Measurements from ENCODE around the gene MLLT6.
"Not testable (repeated sequence)": the region's sequence is repeated elsewhere in the genome, so short reads cannot be mapped to it uniquely, and the experiment has no call there.

Gene MLLT6

DNA sequence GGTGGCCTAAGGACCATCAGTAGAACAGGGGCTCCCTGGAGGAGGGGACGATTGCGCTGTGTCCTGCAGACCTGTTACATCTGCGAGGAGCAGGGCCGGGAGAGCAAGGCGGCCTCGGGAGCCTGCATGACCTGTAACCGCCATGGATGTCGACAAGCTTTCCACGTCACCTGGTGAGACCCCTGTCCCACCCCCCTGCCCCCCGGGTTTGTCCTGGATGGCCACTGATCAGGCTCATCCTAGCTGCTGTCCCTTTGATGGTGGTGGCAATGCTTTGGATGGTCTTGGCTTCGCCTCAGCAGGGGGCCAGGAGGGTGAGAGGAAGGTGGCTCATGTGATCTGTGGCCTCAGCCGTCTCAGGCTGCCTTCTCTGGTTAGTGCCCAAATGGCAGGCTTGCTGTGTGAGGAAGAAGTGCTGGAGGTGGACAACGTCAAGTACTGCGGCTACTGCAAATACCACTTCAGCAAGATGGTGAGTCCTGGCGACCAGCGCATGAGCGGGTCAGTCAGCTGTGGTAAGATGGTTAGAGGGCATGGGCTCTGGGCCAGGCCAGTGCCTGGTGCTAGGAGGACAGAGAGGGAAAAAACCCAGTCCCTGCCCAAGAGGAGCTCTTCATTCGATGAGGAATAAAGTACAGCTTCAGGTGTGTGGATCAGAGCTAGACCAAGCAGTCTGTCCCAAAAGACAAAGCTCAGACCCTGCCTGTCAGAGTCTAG is 4.2 kb downstream of the MLLT6 start:
- DNase-seq = no peak

DNA sequence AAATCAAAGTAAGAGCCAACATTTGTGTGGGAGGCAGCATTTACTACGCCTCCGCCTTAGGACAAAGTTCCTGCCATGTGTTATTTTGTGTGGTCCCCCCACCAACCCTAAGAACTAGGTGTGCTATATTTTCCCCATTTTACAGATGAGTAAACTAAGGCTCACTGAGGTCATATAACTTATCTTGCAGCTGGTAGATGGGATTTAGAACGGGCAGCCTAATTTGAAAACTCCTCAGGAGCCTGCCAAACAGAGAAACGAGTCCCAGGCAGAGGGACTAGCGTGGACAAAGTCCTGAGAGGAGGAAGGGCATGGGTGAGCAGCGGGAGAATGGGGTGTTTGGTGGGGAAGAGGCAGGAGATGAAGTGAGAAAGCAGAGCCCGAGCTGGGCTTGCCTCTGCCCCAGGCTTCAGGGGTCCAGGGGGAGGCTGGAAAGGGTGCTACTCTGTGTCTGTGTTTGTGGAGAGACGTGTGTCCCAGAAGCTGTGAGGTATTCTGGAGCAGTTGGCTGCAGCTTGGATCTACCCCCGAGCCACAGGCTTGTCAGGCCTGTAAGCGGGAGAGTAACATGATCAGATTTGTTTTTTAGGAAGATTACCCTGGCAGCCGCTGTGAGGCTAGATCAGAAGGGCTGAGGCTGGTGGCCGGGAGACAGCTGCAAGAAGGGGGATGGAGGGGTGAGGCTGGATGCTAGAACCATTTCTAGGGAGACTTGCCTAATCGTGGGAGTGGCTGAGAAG is 5.0 kb downstream of the MLLT6 start:
- DNase-seq = no peak

DNA sequence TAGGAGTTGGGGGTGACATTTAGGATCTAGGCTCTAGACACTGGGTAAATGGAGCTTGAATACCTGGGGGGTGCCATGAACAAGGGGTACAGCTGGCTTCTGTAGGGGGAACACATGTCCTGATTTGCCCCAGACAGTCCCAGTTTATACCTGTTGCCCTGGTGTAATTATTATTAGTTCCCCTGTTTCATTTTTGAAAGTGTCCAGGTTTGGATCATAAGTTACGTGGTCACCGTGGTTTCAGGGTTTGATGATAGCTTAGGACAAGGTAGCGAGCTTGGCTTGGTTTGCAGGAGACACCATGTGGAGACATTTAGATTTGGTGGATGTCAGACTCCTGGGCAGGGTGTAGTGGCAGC is 5.5 kb downstream of the MLLT6 start:
- DNase-seq = no peak

DNA sequence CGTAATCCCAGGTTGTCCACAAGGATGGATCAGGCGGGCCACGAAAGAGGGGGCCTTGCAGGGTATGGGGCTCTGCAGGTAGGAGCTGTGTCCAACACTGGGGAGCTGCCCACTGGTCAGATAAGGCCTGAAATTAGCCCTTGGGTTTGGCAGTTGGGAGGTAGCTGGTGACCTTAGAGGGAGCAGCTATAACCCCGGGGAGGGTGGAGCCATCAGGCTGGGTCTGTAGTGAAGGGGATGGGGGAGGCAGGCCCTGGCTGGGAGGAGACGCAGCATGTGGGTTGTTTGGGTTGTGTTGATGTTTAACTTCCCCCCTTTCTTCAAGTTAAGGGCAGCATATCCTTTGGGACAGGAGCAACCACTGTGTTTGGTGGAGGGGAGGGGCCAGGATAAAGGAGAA is 5.9 kb downstream of the MLLT6 start:
- DNase-seq = no peak

DNA sequence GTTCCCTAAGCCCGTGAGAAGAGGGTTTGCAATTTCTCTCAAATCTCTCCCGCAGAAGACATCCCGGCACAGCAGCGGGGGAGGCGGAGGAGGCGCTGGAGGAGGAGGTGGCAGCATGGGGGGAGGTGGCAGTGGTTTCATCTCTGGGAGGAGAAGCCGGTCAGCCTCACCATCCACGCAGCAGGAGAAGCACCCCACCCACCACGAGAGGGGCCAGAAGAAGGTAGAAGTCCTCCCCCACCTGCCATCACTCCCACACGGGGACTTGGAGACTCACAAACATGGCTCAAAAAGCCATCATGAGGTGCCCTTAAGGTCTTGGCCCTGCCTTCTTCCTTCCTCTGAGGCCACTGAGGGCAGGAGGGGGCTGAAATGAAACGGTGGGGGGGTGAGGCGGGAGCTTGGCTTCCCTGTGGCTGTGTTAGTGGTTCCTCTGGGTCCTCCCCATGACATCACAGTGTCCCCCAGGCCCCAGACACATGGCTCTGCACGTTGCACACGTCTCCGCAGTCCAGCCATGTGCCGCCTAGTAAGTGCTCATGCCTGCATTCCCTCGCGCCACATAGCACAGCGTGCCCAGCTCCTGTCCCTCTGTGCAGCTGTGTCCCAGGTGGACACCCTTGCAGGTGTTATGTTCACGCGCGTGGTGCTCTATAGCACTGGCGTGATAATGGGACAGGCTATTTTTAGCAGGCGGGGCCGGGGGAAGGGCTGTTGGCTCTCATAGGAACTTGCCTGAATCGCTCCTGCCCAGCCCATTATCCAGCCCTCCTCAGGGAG is 6.9 kb downstream of the MLLT6 start:
- DNase-seq = no peak

DNA sequence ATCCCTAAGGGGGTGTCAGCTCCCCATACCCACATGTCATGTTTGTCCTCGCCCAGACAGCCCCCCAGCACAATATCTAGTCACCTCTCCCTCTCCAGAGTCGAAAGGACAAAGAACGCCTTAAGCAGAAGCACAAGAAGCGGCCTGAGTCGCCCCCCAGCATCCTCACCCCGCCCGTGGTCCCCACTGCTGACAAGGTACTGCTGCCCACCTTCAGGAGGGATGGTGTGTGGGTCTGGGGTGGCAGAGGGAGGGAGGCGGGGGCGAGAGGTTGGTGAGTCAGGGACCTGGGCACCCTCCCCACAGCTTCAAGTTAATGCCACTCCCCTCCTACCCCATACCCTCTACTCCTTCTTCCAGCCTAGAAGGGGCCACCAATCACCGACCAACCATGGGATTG is 7.5 kb downstream of the MLLT6 start:
- no peak for DNase-seq

DNA sequence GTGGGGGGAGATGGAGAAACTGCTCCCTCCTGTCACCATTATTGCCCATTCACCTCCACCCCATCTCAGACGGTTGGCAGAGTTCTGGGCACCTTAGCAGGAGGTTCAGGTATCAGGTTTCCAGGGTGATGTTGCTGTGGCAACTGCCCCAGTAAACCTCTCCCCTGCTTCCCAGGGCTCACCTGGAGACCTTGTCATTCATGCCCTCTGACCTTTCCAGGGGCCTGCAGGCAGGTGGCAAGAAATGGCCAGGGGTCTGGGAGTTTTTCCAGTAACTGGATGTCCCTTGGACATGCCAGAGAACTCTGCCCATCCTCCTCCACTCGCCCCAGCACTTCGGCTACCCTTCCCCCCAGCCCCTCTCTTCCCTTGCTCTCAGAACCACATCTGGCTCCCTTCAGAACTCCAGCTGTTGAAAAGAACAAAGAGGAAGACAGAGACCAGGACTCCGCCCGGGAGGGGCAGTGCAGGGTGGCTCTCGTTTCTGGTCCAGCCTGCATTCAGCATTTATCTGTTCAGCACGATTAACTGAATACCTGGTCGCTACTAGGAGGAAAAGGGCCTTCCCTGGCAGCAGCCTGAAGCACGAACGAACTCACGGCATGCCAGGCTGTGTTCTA is 8.5 kb downstream of the MLLT6 start:
- DNase-seq = no peak

DNA sequence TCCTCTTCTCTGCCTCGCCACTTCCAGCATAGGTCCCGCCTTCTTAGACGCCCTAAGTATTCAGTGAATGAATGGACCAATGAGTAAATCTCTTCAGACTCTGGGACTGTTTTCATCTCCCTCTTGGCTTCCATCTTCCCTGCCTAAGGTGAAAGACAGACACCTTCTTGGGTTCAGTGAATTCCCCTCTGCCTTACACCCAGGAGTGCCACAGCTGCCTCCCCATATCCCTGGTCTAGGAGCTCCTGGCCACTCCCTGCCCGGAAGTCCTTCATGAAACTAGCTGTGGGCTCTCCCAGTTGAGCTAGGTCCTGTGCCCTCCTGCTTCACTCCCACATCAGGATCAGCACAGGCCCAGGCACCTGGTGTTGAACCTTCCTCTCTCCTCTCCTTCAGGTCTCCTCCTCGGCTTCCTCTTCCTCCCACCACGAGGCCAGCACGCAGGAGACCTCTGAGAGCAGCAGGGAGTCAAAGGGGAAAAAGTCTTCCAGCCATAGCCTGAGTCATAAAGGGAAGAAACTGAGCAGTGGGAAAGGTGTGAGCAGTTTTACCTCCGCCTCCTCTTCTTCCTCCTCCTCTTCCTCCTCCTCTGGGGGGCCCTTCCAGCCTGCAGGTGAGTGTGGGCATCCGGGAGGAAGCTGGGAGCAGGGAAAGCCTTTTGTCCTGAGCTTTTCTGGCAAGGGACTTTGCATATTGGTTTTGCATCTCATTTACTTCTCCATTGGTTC is 10.3 kb downstream of the MLLT6 start:
- DNase-seq = no peak

DNA sequence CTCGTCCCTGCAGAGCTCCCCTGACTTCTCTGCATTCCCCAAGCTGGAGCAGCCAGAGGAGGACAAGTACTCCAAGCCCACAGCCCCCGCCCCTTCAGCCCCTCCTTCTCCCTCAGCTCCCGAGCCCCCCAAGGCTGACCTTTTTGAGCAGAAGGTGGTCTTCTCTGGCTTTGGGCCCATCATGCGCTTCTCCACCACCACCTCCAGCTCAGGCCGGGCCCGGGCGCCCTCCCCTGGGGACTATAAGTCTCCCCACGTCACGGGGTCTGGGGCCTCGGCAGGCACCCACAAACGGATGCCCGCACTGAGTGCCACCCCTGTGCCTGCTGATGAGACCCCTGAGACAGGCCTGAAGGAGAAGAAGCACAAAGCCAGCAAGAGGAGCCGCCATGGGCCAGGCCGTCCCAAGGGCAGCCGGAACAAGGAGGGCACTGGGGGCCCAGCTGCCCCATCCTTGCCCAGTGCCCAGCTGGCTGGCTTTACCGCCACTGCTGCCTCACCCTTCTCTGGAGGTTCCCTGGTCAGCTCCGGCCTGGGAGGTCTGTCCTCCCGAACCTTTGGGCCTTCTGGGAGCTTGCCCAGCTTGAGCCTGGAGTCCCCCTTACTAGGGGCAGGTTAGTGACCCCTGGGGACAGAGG is 11.4 kb downstream of the MLLT6 start:
- no peak for DNase-seq

DNA sequence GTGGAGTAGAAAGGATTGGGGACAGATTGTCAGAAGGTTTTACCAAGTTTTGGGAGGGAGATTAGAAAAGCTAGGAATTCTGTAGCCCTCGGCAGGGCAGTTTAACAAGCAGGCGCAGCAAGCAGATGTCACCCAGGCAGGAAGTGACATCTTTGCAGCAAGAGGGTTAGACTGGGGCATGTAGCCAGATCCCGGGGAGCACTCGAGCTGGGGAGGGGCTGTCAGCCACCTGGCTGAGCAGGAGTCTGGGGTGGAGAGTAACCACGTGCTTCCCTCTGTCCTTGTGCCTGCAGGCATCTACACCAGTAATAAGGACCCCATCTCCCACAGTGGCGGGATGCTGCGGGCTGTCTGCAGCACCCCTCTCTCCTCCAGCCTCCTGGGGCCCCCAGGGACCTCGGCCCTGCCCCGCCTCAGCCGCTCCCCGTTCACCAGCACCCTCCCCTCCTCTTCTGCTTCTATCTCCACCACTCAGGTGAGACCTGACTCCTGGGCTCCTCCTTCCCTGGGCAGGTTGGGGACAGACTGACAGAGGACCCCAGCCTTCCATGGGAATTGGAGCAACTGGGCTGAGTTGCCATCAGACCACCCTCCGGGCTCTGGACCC is 12.2 kb downstream of the MLLT6 start:
- peak; percentile 49 for DNase-seq

DNA sequence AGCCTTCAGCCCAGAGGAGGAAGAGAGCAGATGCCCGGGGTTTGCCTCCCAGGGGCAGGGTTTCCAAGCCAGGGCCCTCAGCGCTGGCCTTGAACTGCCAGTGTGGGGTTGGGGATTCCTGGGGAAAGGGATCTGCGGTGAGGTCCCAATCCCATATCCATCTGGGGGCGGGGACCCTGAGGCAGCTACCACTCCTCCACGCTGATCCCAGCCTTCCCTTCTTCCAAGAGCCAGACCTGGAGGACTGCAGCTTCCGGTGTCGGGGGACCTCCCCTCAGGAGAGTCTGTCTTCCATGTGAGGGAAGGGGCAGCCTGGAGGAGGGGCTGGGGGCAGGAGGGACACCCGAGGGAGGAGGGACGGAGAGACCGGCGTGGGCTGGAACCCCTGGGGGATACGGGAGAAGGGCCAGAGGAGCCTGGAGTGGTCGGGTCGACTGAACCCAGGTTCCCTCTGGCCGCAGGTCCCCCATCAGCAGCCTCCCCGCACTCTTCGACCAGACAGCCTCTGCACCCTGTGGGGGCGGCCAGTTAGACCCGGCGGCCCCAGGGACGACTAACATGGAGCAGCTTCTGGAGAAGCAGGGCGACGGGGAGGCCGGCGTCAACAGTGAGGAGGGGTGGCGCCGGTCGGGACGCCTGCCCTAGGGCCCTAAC is 14.3 kb downstream of the MLLT6 start:
- no peak for DNase-seq

DNA sequence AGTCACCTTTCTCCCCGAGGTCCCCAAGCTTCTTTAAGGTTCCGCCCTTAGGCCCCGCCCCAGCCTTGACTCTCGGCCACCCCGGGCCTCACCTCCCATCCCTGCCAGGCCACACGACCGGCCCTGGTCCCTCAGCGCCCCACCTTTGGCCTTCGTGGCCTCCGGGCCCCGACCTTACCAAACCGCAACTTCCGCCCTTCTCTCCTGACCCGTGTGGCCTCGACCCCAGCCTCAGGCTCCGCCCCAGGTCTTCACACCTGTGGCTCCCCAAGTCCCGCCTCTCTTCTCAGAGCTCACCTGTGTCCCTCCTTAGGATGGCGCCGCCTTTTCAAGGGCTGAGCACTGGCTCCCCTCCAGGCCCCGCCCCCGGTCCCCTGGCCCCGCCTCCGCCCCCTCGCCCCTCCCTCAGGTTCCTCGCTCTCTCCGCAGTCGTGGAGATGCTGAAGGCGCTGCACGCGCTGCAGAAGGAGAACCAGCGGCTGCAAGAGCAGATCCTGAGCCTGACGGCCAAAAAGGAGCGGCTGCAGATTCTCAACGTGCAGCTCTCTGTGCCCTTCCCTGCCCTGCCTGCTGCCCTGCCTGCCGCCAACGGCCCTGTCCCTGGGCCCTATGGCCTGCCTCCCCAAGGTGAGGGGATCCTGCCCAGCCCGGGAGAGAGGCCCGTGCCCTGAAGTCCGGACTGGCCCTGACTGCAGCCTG is 15.0 kb downstream of the MLLT6 start:
- no peak for DNase-seq

DNA sequence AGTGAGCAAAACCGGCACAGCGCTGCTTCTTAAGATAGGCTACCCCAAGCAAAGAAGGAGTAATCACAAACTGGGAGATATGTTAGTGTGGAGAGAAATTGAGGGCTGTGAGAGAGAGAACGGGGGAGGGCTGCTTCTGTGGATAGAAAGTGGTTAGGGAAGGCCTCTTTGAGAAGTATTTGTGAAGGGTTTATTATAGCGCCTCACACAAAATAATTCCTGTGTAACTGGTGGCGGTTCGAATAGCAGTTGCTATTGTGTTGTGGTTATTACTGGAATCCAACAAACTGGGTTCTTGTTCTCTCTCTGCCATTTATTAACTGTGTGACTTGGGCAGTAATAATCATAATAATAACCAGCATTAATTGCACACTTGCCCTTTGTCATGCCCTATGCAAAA is 15.9 kb downstream of the MLLT6 start:
- DNase-seq = no peak

DNA sequence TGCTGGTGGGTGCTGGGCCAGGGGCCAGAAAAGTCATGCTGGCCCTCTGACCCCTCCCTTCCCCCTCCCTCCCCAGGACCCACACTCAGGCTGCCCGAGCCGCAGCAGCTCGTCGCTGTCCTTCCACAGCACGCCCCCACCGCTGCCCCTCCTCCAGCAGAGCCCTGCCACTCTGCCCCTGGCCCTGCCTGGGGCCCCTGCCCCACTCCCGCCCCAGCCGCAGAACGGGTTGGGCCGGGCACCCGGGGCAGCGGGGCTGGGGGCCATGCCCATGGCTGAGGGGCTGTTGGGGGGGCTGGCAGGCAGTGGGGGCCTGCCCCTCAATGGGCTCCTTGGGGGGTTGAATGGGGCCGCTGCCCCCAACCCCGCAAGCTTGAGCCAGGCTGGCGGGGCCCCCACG is 16.7 kb downstream of the MLLT6 start:
- DNase-seq = no peak

DNA sequence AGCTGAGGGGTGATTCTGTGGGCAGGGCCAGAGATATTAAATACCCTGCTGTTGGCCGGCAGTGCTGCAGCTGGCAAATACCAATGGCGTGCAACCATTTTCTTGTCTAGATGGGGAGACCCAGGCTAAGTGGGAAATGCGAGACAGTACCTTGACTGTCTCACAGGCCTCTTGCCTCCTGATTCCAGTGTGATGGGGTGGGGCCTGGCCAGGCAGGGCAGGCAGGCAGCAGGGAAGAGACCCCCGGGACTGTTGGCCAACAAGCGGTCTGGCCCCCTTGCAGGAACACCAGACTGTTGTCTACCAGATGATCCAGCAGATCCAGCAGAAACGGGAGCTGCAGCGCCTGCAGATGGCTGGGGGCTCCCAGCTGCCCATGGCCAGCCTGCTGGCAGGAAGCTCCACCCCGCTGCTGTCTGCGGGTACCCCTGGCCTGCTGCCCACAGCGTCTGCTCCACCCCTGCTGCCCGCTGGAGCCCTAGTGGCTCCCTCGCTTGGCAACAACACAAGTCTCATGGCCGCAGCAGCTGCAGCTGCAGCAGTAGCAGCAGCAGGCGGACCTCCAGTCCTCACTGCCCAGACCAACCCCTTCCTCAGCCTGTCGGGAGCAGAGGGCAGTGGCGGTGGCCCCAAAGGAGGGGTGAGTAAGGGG is 19.4 kb downstream of the MLLT6 start:
- peak; percentile 28 for DNase-seq

DNA sequence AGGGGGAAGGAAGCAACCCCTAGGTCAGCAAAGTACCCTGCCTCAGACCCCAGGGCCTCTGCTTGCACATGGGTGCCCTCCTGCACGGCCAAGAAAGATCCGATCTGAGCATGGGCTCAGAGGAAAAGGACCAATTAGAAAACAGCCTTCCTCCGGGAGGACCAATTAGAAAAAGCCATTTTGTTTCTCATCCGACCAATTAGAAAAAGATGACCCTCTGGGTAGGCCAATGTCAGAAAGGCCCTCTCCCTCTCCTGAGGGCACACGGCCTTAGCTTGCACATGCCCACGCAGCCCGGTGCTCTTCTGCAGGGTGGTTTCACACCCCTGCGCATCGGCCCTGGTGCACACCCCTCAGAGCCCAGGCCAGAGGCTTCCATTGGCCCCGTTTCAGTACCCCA is 20.0 kb downstream of the MLLT6 start:
- no peak for DNase-seq

DNA sequence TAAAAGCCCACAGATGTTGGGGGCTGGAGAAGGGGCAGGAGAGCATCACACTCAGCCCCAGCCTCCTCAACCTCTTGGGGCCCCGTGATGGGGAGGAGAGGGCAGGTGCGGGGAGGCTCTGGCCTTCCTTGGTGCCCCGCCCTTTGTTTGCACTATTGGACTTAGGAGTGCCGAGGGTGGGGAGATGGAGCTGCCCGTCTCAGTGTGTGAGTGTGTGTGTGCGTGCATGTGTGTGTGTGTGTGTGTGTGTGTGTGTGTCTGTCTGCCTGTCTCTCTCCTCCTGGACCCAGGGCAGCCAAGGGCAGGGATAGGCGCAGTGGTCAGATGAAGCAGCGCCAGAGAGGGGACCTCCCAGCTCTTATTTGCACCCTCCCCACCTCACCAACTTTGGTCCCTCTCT is 21.1 kb downstream of the MLLT6 start:
- DNase-seq = not testable (repeated sequence)

DNA sequence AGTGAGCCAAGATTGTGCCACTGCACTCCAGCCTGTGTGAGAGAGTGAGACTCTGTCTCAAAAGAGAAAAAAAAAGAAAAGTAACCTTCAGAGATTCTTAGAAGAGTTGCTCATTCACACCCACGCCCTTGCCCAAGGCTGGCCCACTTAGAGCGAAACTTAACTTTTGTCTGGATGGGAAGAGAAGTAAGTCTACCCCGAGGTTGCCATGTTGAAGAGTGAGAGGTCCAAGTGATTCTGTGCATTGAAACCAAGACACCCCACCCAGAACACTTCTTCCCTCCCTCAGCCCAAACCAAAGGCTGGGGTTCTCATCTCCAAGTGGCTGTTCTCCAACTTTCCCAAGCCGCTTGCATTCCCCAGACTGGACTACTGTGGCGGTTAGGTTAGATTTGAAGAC is 22.7 kb downstream of the MLLT6 start:
- DNase-seq = no peak

DNA sequence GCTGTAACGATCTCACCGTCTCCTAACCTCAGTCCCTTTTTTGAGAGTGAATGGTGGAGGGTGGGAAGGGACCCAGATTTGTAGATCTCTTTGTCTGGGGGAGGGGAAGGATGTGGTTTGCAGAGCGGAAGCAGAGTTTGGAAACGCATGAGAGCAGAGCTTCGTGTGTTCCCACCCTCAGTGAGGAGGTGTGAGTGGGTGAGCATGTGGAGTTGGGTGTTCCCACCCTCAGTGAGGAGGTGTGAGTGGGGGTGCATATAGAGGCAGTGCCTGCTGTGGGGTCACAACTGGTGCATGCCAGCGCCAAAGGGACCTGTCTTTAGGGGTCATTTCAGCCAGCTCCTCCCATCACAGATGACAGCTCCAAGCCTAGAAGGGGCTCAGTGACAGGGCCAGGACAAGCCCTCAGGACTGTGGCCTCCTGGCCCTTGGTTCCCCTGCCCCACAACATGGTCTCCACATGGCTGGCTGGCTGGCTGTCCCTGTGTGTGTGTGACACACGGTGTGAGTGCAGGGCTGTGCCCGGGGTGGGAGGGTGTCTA is 23.3 kb downstream of the MLLT6 start:
- no peak for DNase-seq

DNA sequence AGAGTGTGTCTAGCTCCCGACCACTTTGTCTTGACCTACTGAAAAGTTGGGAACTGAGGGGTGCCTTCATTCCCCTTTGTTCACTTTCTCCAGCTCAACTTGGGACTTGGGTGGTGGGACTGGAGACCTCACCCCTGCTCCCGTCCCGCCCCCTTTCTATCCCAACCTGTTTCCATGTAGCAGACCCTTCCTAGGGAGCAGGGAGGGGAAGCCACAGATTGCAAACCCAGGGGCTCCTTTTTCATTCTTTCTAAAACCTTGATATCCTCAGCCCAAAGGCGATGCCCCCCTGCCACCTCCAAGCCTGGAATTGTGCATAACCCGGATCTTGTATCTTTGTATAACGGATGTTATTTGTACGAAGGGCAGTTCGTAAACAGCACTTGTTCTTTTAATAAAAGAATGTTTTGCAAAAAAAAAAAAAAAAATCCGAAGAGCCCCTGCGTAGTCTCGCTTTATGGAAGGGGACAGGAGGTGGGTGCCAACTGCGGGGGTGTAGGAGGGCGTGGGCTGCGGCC is 24.4 kb downstream of the MLLT6 start:
- no peak for DNase-seq

Measured in NCI-H2029 treated with DMSO at 0.1 percent for 48 hours (cell line).